Measurements from ENCODE around the gene MICOS13. TPM values are rescaled to one million over a fixed set of nuclear protein-coding genes. Genes with fewer than 3 reads are reported as not detected.

MICOS13 gene
- total RNA-seq, 4 donors from 2014 or later = 37.2 to 67.1 (median 58.1) TPM

- no peak for DNase-seq (ENCODE audit: low spot score in 2 of 2)
- H3K27ac ChIP-seq = no peak overlapping the region
- no peaks in the 10 kb centered on the region for H3K9me3 ChIP-seq
- peaks cover 93% of the 10 kb centered on the region for H3K36me3 ChIP-seq
- no peak overlapping the region for H3K4me3 ChIP-seq
- TF ChIP-seq POLR2AphosphoS5 (IDR thresholded peaks at IDR 0.05) (no peak), EP300 (IDR thresholded peaks at IDR 0.05) (no peak), CTCF (IDR thresholded peaks at IDR 0.05) (no peak), POLR2A (IDR thresholded peaks at IDR 0.05) (no peak)
- H3K4me1 ChIP-seq = no peaks in the 10 kb centered on the region
- 80% methylated on average over 10 of the region's 10 CpGs for WGBS
- no peaks in the 10 kb centered on the region for H3K27me3 ChIP-seq
Measured at GRCh38 chr19:5665781-5666513, 14.4 kb downstream of the MICOS13 start.

DNA sequence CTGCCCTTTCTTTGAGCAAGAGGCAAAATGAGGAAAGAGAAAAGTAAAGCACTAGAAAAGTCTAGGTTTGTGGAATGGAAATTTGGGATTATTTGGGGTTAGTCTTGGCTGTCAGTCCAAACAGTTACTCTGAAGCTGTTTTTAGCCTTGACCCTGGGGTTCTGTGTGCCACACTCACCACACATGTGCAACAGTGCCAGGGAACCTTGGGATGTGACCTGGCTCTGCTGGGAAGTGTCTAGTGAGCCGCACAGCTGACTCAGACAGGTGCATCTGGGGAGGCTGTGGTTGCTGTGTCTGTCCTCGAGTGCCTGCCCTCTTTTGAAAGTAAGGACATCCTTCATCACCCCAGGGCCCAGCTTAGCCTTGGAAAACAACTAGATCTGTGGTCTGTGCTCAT, 15.8 kb downstream of the MICOS13 start:
- Histone ChIP-seq H3K4me1 (no peaks in the 10 kb centered on the region), H3K36me3 (peaks cover 96% of the 10 kb centered on the region), H3K4me3 (no peak overlapping the region), H3K9me3 (no peaks in the 10 kb centered on the region), H3K27ac (no peak overlapping the region), H3K27me3 (no peaks in the 10 kb centered on the region)
- TF ChIP-seq CTCF (IDR thresholded peaks at IDR 0.05) (no peak), POLR2A (IDR thresholded peaks at IDR 0.05) (no peak), POLR2AphosphoS5 (IDR thresholded peaks at IDR 0.05) (no peak), EP300 (IDR thresholded peaks at IDR 0.05) (no peak)
- WGBS = 89% methylated on average over 2 of the region's 2 CpGs
- no peak for DNase-seq (ENCODE audit: low spot score in 2 of 2)

- Histone ChIP-seq H3K27ac (no peak overlapping the region), H3K4me3 (no peak overlapping the region), H3K4me1 (no peaks in the 10 kb centered on the region), H3K36me3 (peaks cover 96% of the 10 kb centered on the region), H3K27me3 (no peaks in the 10 kb centered on the region), H3K9me3 (no peaks in the 10 kb centered on the region)
- 96% methylated on average over 17 of the region's 17 CpGs for WGBS
- DNase-seq (ENCODE audit: low spot score in 2 of 2) = peak in 1 of 2 donors; percentile 56
- no peak for TF ChIP-seq CTCF (IDR thresholded peaks at IDR 0.05)
- TF ChIP-seq POLR2AphosphoS5 (IDR thresholded peaks at IDR 0.05) = no peak
Measured at GRCh38 chr19:5663904-5664303, 16.4 kb downstream of the MICOS13 start.

DNA sequence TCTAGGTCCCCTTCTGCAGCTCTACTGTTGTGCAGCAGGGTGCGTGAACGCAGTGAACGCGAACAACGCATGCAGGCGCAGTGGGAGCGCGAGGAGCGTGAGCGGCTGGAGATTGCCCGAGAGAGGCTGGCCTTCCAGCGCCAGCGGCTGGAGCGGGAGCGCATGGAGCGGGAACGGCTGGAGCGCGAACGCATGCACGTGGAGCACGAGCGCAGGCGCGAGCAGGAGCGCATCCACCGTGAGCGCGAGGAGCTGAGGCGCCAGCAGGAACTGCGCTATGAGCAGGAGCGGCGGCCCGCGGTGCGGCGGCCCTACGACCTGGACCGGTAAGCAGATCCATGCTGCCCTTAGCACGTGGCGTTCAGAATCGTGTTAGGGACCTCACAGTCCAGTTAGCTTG, 18.8 kb downstream of the MICOS13 start:
- Histone ChIP-seq H3K4me1 (no peaks in the 10 kb centered on the region), H3K27ac (no peak overlapping the region), H3K9me3 (no peaks in the 10 kb centered on the region), H3K4me3 (no peak overlapping the region), H3K36me3 (peaks cover 97% of the 10 kb centered on the region), H3K27me3 (no peaks in the 10 kb centered on the region)
- no peak for TF ChIP-seq CTCF (IDR thresholded peaks at IDR 0.05)
- no peak for TF ChIP-seq POLR2A (IDR thresholded peaks at IDR 0.05)
- TF ChIP-seq EP300 (IDR thresholded peaks at IDR 0.05) = no peak
- no peak for TF ChIP-seq POLR2AphosphoS5 (IDR thresholded peaks at IDR 0.05)
- 97% methylated on average over 41 of the region's 42 CpGs for WGBS
- DNase-seq (ENCODE audit: low spot score in 2 of 2) = no peak

DNA sequence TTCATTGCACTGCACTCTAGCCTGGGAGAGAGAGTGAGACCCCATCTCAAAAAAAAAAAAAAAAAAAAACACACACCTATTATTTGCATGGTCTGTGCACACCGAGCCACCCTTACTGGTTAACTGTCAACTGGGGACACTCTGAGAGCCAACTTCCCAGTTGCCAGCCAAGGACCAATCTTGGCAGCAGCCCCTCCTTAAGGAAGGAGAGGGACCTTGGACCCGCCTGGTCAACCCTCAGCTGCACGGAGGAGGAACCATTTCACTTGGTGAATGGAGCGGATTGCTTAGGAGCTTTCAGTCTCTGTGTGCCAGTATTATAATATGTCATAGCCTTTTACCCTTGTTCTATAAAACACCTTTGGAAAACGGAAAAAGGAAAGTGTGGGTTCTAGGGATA, 24.9 kb downstream of the MICOS13 start:
- Histone ChIP-seq H3K27ac (no peak overlapping the region), H3K9me3 (no peaks in the 10 kb centered on the region), H3K4me1 (no peaks in the 10 kb centered on the region), H3K27me3 (no peaks in the 10 kb centered on the region), H3K36me3 (peaks cover 100% of the 10 kb centered on the region), H3K4me3 (no peak overlapping the region)
- no peak for TF ChIP-seq CTCF (IDR thresholded peaks at IDR 0.05)
- no peak for TF ChIP-seq EP300 (IDR thresholded peaks at IDR 0.05)
- TF ChIP-seq POLR2A (IDR thresholded peaks at IDR 0.05) = no peak
- TF ChIP-seq POLR2AphosphoS5 (IDR thresholded peaks at IDR 0.05) = no peak
- WGBS = 80% methylated on average over 5 of the region's 5 CpGs
- DNase-seq (ENCODE audit: low spot score in 2 of 2) = peak in 1 of 2 donors; percentile 22

Data from suprapubic skin (tissue), 4 donors.